KMS-11 (cell line): ENCODE results near the gene AKT3.
"Not testable (repeated sequence)": the region's sequence is repeated elsewhere in the genome, so short reads cannot be mapped to it uniquely, and the experiment has no call there.

Source experiments
- H2AFZ ChIP-seq: fragments of 200-600 bp; sonication (generic); 2 replicates; pipeline ENCODE4 v1.6.1; 2016; ENCODE audit warnings: antibody characterized with exemption, mixed run types, low read depth
- H3K27ac ChIP-seq: fragments of 200-600 bp; sonication (generic); 2 replicates; pipeline ENCODE4 v1.6.1; 2016; ENCODE audit warnings: mild to moderate bottlenecking, mixed run types
- H3K27me3 ChIP-seq: fragments of 200-600 bp; sonication (generic); 2 replicates; pipeline ENCODE4 v1.6.1; 2017; ENCODE audit warnings: mild to moderate bottlenecking, low read depth, mixed run types, moderate library complexity; ENCODE audit not compliant: insufficient read depth
- H3K36me3 ChIP-seq: fragments of 200-600 bp; sonication (generic); 2 replicates; pipeline ENCODE4 v1.6.1; 2017; ENCODE audit warnings: mild to moderate bottlenecking, mixed run types; ENCODE audit not compliant: insufficient read depth
- H3K4me1 ChIP-seq: fragments of 200-600 bp; sonication (generic); 2 replicates; pipeline ENCODE4 v1.6.1; 2016; ENCODE audit warnings: mild to moderate bottlenecking, low read depth, mixed run types; ENCODE audit not compliant: poor library complexity, severe bottlenecking
- H3K4me2 ChIP-seq: fragments of 200-600 bp; sonication (generic); 2 replicates; pipeline ENCODE4 v1.7.0; 2016; ENCODE audit warnings: mild to moderate bottlenecking, mixed run types
- H3K4me3 ChIP-seq: fragments of 200-600 bp; sonication (generic); IDR thresholded peaks from 2 replicates; pipeline ENCODE4 v1.6.1; 2017; ENCODE audit warnings: low read depth, low read length, mixed read lengths; ENCODE audit not compliant: insufficient read depth
- H3K79me2 ChIP-seq: fragments of 200-600 bp; sonication (generic); 2 replicates; pipeline ENCODE4 v1.6.1; 2016; ENCODE audit warnings: low read depth, mixed run types; ENCODE audit not compliant: insufficient read depth
- H3K9ac ChIP-seq: fragments of 200-600 bp; sonication (generic); 2 replicates; pipeline ENCODE4 v1.6.1; 2016; ENCODE audit warnings: mild to moderate bottlenecking, mixed run types
- H4K20me1 ChIP-seq: fragments of 200-600 bp; sonication (generic); 2 replicates; pipeline ENCODE4 v1.6.1; 2016; ENCODE audit warnings: mild to moderate bottlenecking, mixed run types; ENCODE audit not compliant: insufficient read depth
- CTCF ChIP-seq: fragments of 200-600 bp; sonication (generic); conservative IDR thresholded peaks from 2 replicates; pipeline ENCODE4 v1.6.1; 2017; ENCODE audit warnings: low read depth, mild to moderate bottlenecking, antibody characterized with exemption, low read length, moderate library complexity, mixed read lengths

AKT3 gene

DNA sequence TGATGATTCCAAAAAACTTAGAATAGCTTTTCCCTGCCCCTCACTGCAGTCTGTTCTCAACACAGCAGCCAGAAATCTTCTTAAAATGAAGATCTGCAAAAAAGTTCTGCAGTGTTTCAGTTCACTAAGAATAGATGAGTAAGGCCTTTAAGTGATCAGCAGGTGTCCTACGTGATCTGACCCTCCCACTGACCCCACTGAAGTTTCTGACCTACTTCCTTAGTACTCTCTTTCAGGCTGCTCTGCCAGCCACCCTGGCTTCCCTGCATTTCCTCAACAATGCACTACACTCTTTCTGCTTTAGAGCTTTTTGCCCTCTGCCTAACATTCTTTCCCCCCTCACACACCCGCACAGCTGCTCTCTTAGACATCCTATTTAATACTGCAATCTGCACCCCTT lies 182.5 kb downstream of the AKT3 start:
- Histone ChIP-seq H2AFZ (no peak overlapping the region), H4K20me1 (no peaks in the 10 kb centered on the region), H3K36me3 (no peaks in the 10 kb centered on the region), H3K4me1 (peaks cover 45% of the 10 kb centered on the region), H3K9ac (no peak overlapping the region), H3K27ac (peak overlapping the region; percentile 62), H3K4me2 (peak overlapping the region; percentile 78), H3K4me3 (peak overlapping the region; percentile 68), H3K79me2 (no peaks in the 10 kb centered on the region), H3K27me3 (no peaks in the 10 kb centered on the region)
- no peak for TF ChIP-seq CTCF

DNA sequence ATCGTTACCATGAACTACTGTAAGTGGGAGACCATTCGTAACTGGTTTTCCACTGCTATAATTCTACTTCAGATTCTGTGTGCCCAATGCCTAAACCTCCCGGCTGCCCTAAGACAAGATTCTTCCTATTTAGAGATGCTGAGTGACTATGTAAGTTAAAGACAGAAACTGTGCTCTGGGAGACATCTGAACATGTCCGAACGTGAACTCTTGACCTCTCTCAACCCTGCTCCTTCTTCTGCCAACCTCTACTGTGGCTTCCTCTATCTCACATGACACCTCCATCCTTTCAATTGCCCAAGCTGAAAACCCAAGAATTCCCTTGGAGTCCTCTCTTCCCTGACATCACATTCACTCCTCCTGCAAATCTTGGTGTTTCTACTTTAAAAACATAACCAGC lies 182.9 kb downstream of the AKT3 start:
- H3K4me3 ChIP-seq = peak overlapping the region; percentile 68
- H3K27ac ChIP-seq = peak overlapping the region; percentile 62
- peaks cover 45% of the 10 kb centered on the region for H3K4me1 ChIP-seq
- no peak overlapping the region for H3K9ac ChIP-seq
- no peaks in the 10 kb centered on the region for H3K36me3 ChIP-seq
- no peaks in the 10 kb centered on the region for H3K79me2 ChIP-seq
- H2AFZ ChIP-seq = no peak overlapping the region
- no peaks in the 10 kb centered on the region for H3K27me3 ChIP-seq
- no peaks in the 10 kb centered on the region for H4K20me1 ChIP-seq
- no peak for TF ChIP-seq CTCF
- H3K4me2 ChIP-seq = peak overlapping the region; percentile 78

DNA sequence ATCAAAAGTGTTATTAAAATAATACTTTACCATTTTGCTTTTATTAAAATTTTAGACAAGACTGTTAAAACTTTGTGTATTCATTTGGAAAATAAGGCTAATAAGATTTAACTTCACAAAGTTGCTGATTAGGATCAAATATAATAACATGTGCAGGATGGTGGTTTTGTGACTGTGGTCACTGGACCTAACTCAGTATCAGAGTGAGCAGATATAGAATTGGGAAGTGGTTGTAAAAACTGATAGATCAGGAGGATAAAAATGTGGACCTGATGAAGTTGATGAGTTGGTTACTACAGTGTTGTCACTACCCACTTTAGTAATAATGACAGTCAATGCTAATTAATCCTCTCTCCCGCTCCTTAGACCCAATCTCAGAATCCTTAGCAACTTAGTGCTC lies 186.4 kb downstream of the AKT3 start:
- Histone ChIP-seq H3K27me3 (no peaks in the 10 kb centered on the region), H4K20me1 (no peaks in the 10 kb centered on the region), H3K27ac (no peak overlapping the region), H3K36me3 (no peaks in the 10 kb centered on the region), H2AFZ (no peak overlapping the region), H3K9ac (no peak overlapping the region), H3K4me2 (peak overlapping the region; percentile 34; the same call in 1 of the 2 replicates), H3K4me1 (peaks cover 40% of the 10 kb centered on the region), H3K4me3 (no peak overlapping the region), H3K79me2 (no peaks in the 10 kb centered on the region)
- no peak for TF ChIP-seq CTCF

DNA sequence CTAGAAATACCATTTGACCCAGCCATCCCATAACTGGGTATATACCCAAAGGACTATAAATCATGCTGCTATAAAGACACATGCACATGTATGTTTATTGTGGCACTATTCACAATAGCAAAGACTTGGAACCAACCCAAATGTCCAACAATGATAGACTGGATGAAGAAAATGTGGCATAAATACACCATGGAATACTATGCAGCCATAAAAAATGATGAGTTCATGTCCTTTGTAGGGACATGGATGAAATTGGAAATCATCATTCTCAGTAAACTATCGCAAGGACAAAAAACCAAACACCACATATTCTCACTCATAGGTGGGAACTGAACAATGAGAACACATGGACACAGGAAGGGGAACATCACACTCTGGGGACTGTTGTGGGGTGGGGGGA lies 187.9 kb downstream of the AKT3 start:
- H3K27ac ChIP-seq, H4K20me1 ChIP-seq, H3K9ac ChIP-seq, H3K79me2 ChIP-seq, H3K27me3 ChIP-seq, H3K4me3 ChIP-seq, H3K36me3 ChIP-seq, H2AFZ ChIP-seq, H3K4me2 ChIP-seq: not testable (repeated sequence)
- H3K4me1 ChIP-seq = peaks cover 31% of the 10 kb centered on the region

DNA sequence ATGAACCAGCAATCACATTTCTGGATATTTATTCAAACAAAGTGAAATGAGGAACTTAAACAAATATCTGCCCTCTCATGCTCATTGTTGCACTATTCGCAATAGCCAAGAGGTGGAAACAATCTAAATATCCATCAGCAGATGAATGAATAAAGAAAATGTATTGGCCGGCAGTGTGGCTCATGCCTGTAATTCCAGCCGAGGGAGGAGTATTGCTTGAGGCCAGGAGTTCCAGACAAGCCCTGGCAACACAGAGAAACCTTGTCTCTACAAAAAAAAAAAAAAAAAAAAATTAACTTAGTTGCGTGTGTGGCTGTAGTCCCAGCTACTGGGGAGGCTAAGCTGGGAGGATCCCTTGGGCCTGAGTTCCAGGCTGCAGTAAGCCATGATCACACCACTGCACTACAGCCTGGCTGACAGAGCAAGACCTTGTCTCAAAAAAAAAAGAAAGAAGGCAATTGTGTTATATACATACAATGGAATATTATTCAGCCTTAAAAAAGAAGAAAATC lies 191.4 kb downstream of the AKT3 start:
- peaks cover 12% of the 10 kb centered on the region for H3K4me1 ChIP-seq
- H3K36me3 ChIP-seq = no peaks in the 10 kb centered on the region
- H3K27ac ChIP-seq = no peak overlapping the region
- no peak overlapping the region for H3K9ac ChIP-seq
- no peaks in the 10 kb centered on the region for H4K20me1 ChIP-seq
- no peak overlapping the region for H3K4me2 ChIP-seq
- no peaks in the 10 kb centered on the region for H3K27me3 ChIP-seq
- H3K4me3 ChIP-seq = no peak overlapping the region
- no peak overlapping the region for H2AFZ ChIP-seq
- no peaks in the 10 kb centered on the region for H3K79me2 ChIP-seq
- TF ChIP-seq CTCF = no peak
